CD4-positive, alpha-beta T cell treated with Interleukin-6 for 4 hours (primary cell): ENCODE data around the gene SEZ6.

Source experiments
- DNase-seq: peaks from one replicate; pipeline ENCODE4 v3.0.0-alpha.2; 2020; ENCODE audit warnings: mixed read lengths

SEZ6 gene

DNA sequence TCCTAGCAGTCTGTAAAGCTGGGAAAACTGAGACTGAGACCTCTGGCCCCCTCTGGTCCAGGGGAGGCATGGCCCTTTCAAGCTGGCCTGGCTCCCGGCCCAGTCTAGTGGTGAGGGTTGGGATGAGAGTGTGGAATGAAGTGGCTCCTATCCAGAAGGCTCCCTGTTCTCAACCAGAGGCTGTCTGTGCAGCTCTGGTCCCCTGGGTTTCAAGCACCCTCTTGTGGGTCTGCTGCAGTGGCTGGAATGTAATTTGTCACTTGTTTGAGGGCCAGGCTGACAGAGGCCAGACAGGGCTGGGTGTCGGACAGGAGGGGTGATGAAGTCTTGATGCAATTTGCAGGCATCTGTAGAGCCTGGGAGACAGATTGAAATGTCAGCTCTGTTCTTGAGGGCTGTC is 32.4 kb downstream of the SEZ6 start:
- no peak for DNase-seq

- DNase-seq = no peak
These were observed 33.4 kb downstream of the SEZ6 start for GRCh38 chr17:28972437-28972836.

DNA sequence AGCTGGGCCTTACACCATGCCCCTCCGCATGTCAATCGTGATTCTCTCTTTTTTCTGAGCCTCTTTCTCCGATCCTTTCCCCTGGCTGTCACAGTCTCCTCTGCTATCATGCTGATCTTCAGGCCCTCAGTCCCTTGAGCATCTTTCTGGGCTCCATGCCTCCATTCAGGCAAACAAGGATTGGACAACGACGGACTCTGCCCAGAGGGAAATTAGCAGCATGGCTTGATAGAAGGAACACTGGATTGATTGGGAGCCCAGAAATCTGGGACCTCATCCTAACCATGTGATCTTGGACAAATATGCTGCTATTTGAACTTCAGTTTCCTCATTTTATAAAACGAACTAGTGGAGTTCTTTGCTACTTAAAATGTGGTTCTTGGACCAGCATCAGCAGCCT is 35.0 kb downstream of the SEZ6 start:
- no peak for DNase-seq

DNA sequence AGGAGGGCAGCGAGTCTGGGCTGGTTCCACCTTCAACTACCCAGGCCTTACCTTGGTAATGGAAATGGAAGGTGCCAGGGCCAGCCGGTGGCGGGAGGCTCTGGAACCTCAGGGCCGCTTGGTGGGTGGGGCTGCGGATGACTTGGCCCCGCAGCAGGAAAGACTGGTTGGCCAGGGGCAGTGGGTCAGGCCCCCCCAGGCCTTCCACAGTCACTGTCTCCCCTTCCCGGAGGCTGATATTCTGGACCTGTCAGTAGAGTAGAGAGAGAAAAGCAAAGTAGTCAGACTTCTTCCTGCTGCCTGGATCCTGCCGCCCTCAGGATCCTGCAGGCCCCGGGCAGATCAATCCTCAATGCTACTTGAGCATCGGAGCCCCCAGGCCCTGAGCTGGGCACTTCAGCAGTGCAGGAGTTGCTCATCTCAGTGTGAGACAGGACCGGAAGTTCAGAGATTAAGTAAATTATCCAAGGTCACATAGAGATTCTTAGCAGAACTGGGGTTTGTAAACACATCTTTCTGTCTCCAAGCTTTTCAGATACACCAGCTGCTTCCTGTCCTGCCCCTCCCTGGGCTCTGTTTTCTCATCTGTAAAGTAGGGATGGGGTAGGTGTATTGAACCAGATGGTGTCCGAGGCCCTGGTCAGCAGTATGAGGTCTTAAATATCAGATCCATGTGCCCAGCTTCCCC is 36.0 kb downstream of the SEZ6 start:
- DNase-seq = no peak

GRCh38 chr17:28968914-28969295 is 36.9 kb downstream of the SEZ6 start:
- no peak for DNase-seq

- DNase-seq = no peak
These were observed 37.5 kb downstream of the SEZ6 start for GRCh38 chr17:28968231-28968913.

GRCh38 chr17:28967221-28968135 is 38.4 kb downstream of the SEZ6 start:
- DNase-seq = no peak

DNA sequence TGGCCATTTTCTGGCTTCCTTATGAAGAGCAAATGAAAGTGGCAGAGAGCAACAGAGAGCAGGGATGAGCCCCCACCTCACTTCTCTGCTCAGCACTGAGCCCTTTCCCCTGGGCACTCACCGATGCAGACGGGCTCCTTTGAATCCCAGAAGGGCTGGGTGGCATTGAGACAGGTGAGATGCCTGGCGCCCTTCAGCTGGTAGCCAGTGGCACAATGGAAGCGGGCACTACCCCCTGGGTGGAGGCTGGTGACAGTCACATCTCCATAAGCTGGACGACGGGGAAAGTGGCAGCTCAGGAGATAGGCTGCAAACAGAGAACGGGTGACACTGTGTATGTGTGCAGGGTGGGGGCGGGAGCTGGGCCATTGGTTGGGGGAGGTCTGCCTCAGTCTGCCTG is 42.0 kb downstream of the SEZ6 start:
- DNase-seq = no peak

DNA sequence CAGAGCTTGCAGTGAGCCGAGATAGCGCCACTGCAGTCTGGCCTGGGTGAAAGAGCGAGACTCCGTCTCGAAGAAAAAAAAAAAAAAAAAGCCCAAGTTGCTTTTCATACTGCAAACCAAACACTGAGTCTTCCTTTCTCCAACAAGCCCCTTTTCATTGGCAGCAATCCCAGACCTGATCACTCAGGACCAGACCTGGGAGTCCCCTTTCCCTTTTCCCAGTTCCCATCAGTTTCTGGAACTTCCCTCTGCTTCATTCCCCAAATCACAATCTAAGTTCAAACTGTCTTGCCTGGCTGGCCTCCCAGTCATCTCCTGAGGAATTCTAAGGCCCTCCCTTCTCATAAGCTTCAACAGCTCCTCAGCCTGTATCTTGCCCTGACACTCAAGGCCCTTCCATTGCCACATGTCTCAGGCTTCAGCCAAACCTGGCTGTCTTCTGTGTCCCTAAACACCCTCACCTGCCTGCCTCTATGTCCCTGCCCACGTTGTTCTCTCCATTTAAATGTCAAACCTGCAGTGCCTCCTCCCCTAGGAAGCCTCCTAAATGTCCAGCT is 42.7 kb downstream of the SEZ6 start:
- no peak for DNase-seq

- DNase-seq = no peak
These were observed 44.4 kb downstream of the SEZ6 start for GRCh38 chr17:28961391-28961790.

DNA sequence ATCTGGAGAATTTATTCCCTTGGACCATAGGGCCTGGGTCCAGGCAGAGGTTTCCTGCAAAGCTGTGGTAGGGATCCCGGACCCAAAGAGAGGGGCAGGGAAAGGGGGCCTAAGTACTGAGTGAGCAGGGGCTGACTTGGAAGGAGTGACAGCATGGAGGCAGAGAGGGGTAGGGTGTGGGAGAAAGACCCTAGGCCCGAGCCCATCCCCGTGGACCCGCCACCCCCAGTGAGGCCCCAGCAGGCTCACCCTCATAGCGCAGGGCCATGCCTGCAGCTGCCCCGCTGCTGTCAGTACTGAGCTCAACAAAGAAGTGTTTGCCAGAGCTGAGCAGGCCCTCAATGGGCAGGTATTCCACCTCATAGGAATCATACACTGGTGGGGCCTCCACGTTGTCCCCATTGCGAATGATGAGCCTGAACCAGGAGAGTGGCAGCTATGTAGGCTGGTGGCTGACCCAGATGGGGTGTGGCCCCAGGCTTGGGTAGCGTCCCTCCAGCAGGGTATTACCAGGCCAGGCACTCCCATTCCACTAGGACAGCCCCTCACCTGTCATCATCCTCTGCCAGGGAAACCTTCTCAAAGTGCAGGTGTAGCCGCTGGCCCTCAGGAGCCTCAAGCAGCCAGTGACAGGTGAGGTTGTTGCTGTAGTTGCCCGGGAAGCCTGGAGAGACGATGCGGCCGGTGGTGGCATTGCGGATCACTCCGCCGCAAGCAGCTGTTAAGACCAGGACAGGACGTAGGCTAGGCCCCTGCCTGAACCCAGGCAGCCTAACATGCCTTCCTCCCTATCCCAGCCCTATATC is 45.4 kb downstream of the SEZ6 start:
- no peak for DNase-seq

DNA sequence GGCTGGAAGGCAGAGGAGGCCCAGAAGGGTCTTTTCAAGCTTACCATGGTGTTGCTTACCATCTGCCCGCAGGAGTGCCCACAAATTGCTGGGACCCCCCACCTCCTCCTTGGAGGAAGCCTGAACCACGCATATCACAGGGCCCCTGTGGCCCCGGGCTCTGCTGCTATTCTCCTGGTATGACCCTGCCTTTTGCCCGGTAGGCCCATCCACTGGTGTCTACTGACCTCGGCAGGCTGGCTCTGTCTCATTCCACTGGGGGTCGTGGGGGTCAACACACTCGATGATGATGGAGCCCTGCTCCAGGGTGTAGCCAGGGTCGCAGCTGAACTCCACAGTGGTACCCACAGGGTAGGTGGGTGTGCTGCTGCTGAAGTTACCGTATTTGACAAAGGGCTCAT is 46.4 kb downstream of the SEZ6 start:
- no peak for DNase-seq

DNA sequence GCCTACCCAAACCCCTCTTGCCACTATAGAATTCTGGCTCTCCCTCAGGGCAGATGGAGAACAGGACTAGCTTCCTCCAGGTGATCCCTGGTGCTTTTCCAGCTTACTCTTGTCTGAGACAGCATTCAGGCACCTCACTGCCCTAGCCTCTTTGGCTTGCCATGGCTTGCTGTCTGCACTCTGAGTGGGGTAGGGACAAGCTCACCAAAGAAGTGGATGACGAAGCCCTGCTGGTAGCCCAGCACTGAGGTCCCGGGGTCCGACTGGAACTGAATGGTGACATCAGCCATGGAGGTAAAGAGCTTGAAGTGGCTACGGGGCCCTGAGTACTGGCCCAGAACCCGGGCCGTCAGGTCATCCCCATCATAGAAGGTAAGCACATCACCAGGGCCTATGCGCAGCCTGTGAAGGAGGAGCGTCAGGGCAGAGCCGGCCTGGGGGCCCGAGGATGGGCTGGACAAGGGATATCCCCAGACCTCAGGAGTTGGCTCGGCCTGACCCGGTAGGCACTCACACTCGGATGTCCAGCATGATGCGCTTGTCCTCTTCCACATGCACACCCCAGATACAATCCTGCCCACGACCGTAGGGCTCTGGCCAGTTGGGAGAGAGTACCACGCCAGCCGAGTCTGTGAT is 46.9 kb downstream of the SEZ6 start:
- DNase-seq = no peak

DNA sequence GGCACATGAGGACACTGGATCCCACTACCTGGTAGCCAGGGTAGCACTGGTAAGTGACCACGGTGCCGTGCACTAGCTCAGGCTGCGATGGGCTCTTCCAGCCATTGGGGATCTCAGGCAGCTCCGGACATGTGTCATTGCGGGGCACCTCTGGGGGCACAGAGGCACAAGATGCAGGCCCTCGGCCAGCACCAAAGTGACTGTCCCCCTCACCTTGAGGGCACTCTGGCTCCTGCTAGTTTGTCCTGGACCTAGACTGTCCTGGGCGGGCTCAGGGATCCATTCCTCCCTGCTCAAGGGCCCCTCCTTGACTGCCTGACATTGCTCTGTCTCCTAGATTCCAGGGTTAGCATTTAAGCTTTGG is 47.9 kb downstream of the SEZ6 start:
- no peak for DNase-seq

DNA sequence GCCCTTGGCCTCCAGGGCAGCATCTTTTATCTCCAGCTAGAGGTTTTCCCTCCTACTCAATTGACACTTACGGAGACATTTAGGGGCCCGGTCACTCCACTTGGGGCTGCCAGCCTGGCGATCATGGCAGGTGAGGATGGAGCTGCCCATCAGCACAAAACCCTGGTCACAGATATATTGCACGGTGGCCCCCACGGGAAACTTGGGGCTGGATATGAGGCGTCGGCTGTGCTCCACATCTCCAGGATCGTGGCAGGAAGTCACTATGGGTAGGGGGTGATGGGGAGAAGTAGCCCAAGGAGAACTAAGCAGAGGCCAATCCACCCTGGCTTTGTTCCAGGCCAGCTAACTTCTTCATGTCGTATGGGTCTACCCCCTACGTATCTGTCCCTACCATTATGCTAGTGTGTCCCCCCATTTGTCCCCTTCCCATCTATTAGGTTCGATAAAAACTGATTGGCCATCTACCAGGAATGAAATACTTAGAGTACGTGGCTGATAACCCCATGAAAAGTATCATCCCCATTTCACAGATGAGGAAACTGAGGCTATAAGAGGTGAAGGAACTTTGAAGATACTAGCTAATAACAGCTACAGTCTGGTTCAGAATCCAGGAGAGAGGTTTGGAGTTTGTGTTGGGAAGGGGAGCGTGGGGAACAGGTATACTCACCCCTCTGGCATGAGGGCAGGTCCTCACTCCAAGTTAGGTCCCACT is 48.4 kb downstream of the SEZ6 start:
- no peak for DNase-seq

DNA sequence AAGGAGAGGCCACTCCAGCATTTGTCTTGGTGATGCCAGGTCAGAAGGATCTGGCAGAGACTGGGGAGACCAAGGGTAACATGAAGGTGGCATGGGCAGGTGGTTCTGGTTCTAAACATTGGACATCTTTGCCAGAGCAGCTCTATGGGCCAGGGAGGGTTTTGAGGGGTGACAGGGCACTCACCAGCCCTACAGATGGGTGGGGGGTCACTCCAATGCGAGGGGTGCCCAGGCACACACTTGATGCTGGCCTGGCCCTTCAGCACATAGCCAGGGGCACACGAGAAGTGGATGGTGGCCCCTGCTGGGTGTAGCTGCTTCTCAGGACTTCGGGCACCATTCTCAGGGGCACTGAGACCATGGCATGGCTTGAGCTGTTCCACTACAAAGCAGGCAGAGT is 49.0 kb downstream of the SEZ6 start:
- no peak for DNase-seq

DNA sequence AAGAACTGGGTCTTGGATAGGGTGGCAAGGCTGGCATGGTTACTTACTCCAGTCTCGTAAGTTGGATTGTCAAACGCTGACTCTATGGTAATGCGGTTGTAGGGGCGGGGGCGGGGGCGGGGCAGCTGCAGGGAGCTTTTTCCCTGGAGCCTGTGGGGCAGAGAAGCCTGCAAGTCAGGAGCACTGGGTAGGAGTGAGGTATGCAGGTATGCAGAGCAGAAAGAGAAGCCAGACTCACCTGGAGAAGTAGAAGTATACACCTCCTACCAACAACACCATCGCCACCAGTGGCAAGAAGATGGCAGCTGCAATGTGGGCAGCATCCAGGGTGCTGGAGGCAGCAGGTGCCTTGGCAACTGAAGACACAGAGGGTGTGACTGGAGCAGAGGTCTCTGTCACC is 49.7 kb downstream of the SEZ6 start:
- no peak for DNase-seq

DNA sequence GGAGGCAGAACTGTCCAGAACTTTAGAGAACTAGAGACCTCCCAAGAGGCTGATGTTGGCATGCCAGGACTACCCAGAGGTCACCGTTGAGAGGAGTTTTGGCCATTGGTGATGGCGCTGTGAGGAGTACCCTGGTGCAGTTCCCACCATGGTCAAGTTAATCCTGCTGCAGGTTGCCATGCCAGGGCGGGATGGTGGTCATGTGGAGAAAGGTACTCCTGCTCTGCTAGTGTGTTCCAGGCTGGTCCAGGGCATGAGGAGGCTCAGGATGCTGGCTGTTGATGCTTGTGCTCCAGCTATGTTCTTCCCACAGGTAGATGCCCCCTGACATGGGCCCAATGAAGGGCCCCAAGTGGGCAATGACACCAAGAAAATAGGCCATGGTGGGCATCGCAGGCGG is 50.4 kb downstream of the SEZ6 start:
- DNase-seq = no peak

DNA sequence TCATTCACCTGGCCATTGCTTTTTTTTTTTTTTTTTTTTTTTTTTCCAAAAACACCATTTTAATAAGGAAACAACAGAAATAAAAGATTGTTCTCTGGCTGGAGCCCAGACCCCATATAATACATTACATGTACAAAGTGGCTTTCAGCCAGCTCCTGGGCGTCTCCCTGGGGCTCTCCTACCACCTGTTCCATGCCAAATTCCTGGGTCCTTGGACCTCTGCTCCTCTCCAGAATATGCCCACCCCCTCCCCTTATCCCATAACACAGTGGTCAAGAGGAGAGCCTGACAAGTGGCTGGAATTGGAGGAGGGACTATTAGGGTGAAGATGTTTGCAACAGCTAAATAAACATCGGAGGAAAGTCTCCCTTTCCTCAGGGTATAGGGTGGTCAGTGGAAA is 50.9 kb downstream of the SEZ6 start:
- no peak for DNase-seq

DNA sequence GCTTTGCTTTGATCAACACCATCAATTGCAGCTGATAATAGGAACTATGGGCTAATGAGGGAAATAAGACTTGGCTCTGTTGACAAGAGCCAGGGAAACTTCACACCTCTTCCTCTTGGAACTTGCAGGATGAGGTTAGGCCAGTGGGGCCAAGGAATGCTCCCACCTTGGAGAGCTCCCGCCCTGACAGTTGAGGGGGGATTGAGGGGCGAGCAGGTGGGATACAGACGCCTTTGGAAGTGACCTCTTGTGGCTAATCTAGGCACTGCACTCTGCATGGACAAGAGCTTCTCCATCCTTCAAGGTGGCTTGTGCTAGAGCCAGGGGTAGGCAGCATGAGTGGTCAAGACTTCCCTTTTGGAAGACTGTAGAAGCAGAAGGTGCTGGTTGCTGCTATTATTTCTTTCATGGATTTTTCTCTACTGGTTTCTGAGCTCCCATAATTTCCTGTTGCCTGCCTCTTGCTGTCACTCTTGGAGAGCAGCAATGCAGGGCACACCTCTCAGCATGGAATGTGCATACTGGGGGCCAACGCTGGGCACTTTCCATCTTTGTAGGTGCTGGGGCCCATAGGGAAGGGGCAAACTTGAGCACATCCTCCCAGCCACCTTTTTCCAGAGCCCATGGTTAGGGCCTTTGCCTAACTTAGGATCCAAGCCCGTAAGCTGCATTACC is 52.3 kb downstream of the SEZ6 start:
- peak; percentile 57 for DNase-seq
